NCI-H128 (cell line): ENCODE data around the gene LIPA.
"Not testable (repeated sequence)": the region's sequence is repeated elsewhere in the genome, so short reads cannot be mapped to it uniquely, and the experiment has no call there.

Experiments used
- DNase-seq: peaks from one replicate; lab custom pipeline; 2025; ENCODE audit not compliant: unreplicated experiment; lab: John Stamatoyannopoulos, UW

LIPA gene

GRCh38 chr10:89171263-89171872, 80.2 kb downstream of the LIPA start:
- DNase-seq = no peak

- DNase-seq = not testable (repeated sequence)
Observed at GRCh38 chr10:89168354-89168900, 83.1 kb downstream of the LIPA start.

- DNase-seq = no peak
Observed at GRCh38 chr10:89167915-89168314, 83.7 kb downstream of the LIPA start.

GRCh38 chr10:89165923-89166322, 85.7 kb downstream of the LIPA start:
- DNase-seq = no peak

GRCh38 chr10:89164920-89165319, 86.7 kb downstream of the LIPA start:
- DNase-seq = no peak

GRCh38 chr10:89164080-89164479, 87.5 kb downstream of the LIPA start:
- DNase-seq = no peak
